HG03571 (cell line): ENCODE data around the gene CCDC136.
A peak's percentile ranks its signal among the peaks of the same experiment; 100 is the strongest.

Source experiments
- ATAC-seq: cut with Tn5 transposase; IDR thresholded peaks from one replicate; pipeline ENCODE4 v1.9.1; 2021; ENCODE audit not compliant: unreplicated experiment

The CCDC136 gene

GRCh38 chr7:128791121-128791971 lies at the start of gene CCDC136:
CCDC136 (plus strand) TSS chr7:128791968; CDS start chr7:128792412, 444 bp downstream.
- ATAC-seq: peak; percentile 80

- ATAC-seq: no peak
Measured at GRCh38 chr7:128742206-128742605, 49.6 kb upstream of the CCDC136 start.

GRCh38 chr7:128743112-128743772 lies 48.5 kb upstream of the CCDC136 start:
- no peak for ATAC-seq

GRCh38 chr7:128744366-128744905 lies 47.3 kb upstream of the CCDC136 start:
- no peak for ATAC-seq

- ATAC-seq: no peak
Measured at GRCh38 chr7:128745706-128746105, 46.1 kb upstream of the CCDC136 start.

GRCh38 chr7:128747327-128748079 lies 44.3 kb upstream of the CCDC136 start:
- ATAC-seq: no peak

GRCh38 chr7:128752251-128752650 lies 39.5 kb upstream of the CCDC136 start:
- no peak for ATAC-seq

- no peak for ATAC-seq
Measured at GRCh38 chr7:128755075-128755818, 36.5 kb upstream of the CCDC136 start.

- no peak for ATAC-seq
Measured at GRCh38 chr7:128755819-128756476, 35.8 kb upstream of the CCDC136 start.

- ATAC-seq: no peak
Measured at GRCh38 chr7:128757203-128757602, 34.6 kb upstream of the CCDC136 start.

GRCh38 chr7:128758553-128758952 lies 33.2 kb upstream of the CCDC136 start:
- no peak for ATAC-seq

GRCh38 chr7:128759242-128759641 lies 32.5 kb upstream of the CCDC136 start:
- no peak for ATAC-seq

- ATAC-seq: no peak
Measured at GRCh38 chr7:128763541-128763940, 28.2 kb upstream of the CCDC136 start.

- no peak for ATAC-seq
Measured at GRCh38 chr7:128767475-128768110, 24.2 kb upstream of the CCDC136 start.

GRCh38 chr7:128770233-128770632 lies 21.5 kb upstream of the CCDC136 start:
- ATAC-seq: no peak

- no peak for ATAC-seq
Measured at GRCh38 chr7:128773604-128774003, 18.2 kb upstream of the CCDC136 start.

GRCh38 chr7:128774029-128774689 lies 17.6 kb upstream of the CCDC136 start:
- ATAC-seq: no peak

- ATAC-seq: no peak
Measured at GRCh38 chr7:128774921-128775320, 16.8 kb upstream of the CCDC136 start.
